GM12892 (cell line): ENCODE measurements around the gene HAGHL.

Source experiments
- DNase-seq: peaks from one replicate; pipeline ENCODE4 v3.0.0; 2011; ENCODE audit not compliant: insufficient read length
- FAIRE-seq: peaks from 2 replicates; lab custom pipeline; 2011; peaks lifted over from hg19 to GRCh38; lab: Jason Lieb, UNC
- POLR2A ChIP-seq: IDR thresholded peaks from 2 replicates; pipeline ENCODE4 v1.6.1; 2011; ENCODE audit warnings: low read depth, low read length, control low read depth
- POLR2AphosphoS5 ChIP-seq: IDR thresholded peaks from 2 replicates; pipeline ENCODE4 v1.6.1; 2011; ENCODE audit warnings: low read depth, low read length, control low read depth
- TAF1 ChIP-seq: IDR thresholded peaks from 2 replicates; pipeline ENCODE4 v1.6.1; 2011; ENCODE audit warnings: low read depth, mild to moderate bottlenecking, control low read depth, low read length, borderline replicate concordance

Gene HAGHL

GRCh38 chr16:760545-761343 lies 33.8 kb downstream of the HAGHL start, which contains the start of gene MSLN:
Gene MSLN, plus strand, starts transcription at chr16:760734. Its CDS starts 1,947 bp downstream, at chr16:762681.
- TF ChIP-seq POLR2A = no peak
- TF ChIP-seq POLR2AphosphoS5 = no peak
- no peak for TF ChIP-seq TAF1
- no peak for DNase-seq
- FAIRE-seq = no peak

GRCh38 chr16:761625-762513 lies 35.0 kb downstream of the HAGHL start:
- TF ChIP-seq TAF1 = no peak
- no peak for TF ChIP-seq POLR2AphosphoS5
- no peak for TF ChIP-seq POLR2A
- no peak for DNase-seq
- FAIRE-seq = no peak

GRCh38 chr16:762595-763268 lies 35.8 kb downstream of the HAGHL start:
- no peak for TF ChIP-seq TAF1
- no peak for TF ChIP-seq POLR2A
- no peak for TF ChIP-seq POLR2AphosphoS5
- no peak for FAIRE-seq
- no peak for DNase-seq

GRCh38 chr16:763369-764183 lies 36.7 kb downstream of the HAGHL start:
- no peak for TF ChIP-seq POLR2AphosphoS5
- no peak for TF ChIP-seq TAF1
- no peak for TF ChIP-seq POLR2A
- DNase-seq (no peak), FAIRE-seq (no peak)

GRCh38 chr16:764184-764750 lies 37.4 kb downstream of the HAGHL start:
- no peak for TF ChIP-seq POLR2AphosphoS5
- TF ChIP-seq TAF1 = no peak
- TF ChIP-seq POLR2A = no peak
- DNase-seq (no peak), FAIRE-seq (no peak)

- TF ChIP-seq TAF1 = no peak
- TF ChIP-seq POLR2A = no peak
- no peak for TF ChIP-seq POLR2AphosphoS5
- FAIRE-seq = no peak
- no peak for DNase-seq
Measured at GRCh38 chr16:764848-765487, 38.1 kb downstream of the HAGHL start.

GRCh38 chr16:765488-765865 lies 38.6 kb downstream of the HAGHL start:
- FAIRE-seq (no peak), DNase-seq (no peak)
- no peak for TF ChIP-seq POLR2AphosphoS5
- no peak for TF ChIP-seq POLR2A
- TF ChIP-seq TAF1 = no peak

GRCh38 chr16:766008-766819 lies 39.3 kb downstream of the HAGHL start:
- FAIRE-seq = no peak
- no peak for DNase-seq
- TF ChIP-seq POLR2A = no peak
- no peak for TF ChIP-seq POLR2AphosphoS5
- no peak for TF ChIP-seq TAF1

- TF ChIP-seq TAF1 (no peak), POLR2A (no peak), POLR2AphosphoS5 (no peak)
- no peak for DNase-seq
- no peak for FAIRE-seq
Measured at GRCh38 chr16:766820-767640, 40.1 kb downstream of the HAGHL start.
